Fibroblast of lung (primary cell): ENCODE measurements around the gene PKDCC. TPM values are rescaled to one million over a fixed set of nuclear protein-coding genes. Genes with fewer than 3 reads are reported as not detected.

Experiments used
- DNase-seq, 2 donors: peaks; one replicate each; pipeline versions ENCODE4 v3.0.0 to v3.0.0-alpha.2; 2010; ENCODE audit warnings: low read depth in 2 of 2
- H2AFZ ChIP-seq: 2 replicates; pipeline ENCODE4 v1.5.1; 2012; ENCODE audit warnings: low read length, control low read depth, inconsistent platforms
- H3K27ac ChIP-seq: 2 replicates; pipeline ENCODE4 v1.5.1; 2011; ENCODE audit warnings: low read length, control low read depth; ENCODE audit not compliant: insufficient read depth
- H3K27me3 ChIP-seq: 2 replicates; pipeline ENCODE4 v1.5.1; 2011; ENCODE audit warnings: mild to moderate bottlenecking, low read length; ENCODE audit not compliant: control insufficient read depth, insufficient read depth
- H3K36me3 ChIP-seq: 2 replicates; pipeline ENCODE4 v1.5.1; 2011; ENCODE audit warnings: low read length; ENCODE audit not compliant: control insufficient read depth, insufficient read depth
- H3K4me1 ChIP-seq: 2 replicates; pipeline ENCODE4 v1.5.1; 2011; ENCODE audit warnings: low read length; ENCODE audit not compliant: control insufficient read depth, insufficient read depth; ENCODE audit errors: extremely low read depth
- H3K4me2 ChIP-seq: 2 replicates; pipeline ENCODE4 v1.5.1; 2011; ENCODE audit warnings: low read length, control low read depth; ENCODE audit not compliant: insufficient read depth; ENCODE audit errors: extremely low read depth
- H3K4me3 ChIP-seq, 4 experiments: fragments of 200-600 bp in 1 of 4; sonication (generic) in 1 of 4; replicated peaks in 1 of 4; 2 replicates each; pipeline ENCODE4 v1.5.1; 2011 to 2016; ENCODE audit warnings: low read length in 4 of 4, low read depth in 3 of 4, mild to moderate bottlenecking in 3 of 4, control low read depth in 2 of 4, inconsistent platforms in 1 of 4, mixed read lengths in 1 of 4; ENCODE audit not compliant: insufficient read depth in 1 of 4; ENCODE audit errors: control extremely low read depth in 1 of 4
- H3K79me2 ChIP-seq: 2 replicates; pipeline ENCODE4 v1.5.1; 2012; ENCODE audit warnings: mild to moderate bottlenecking, low read length, inconsistent platforms; ENCODE audit not compliant: control insufficient read depth, insufficient read depth
- H3K9ac ChIP-seq: 2 replicates; pipeline ENCODE4 v1.5.1; 2011; ENCODE audit warnings: mild to moderate bottlenecking, low read length, control low read depth; ENCODE audit not compliant: insufficient read depth
- H3K9me3 ChIP-seq: 2 replicates; pipeline ENCODE4 v1.5.1; 2012; ENCODE audit warnings: low read depth, low read length; ENCODE audit not compliant: control insufficient read depth, insufficient read depth
- H4K20me1 ChIP-seq: 2 replicates; pipeline ENCODE4 v1.5.1; 2011; ENCODE audit warnings: low read length; ENCODE audit not compliant: control insufficient read depth, insufficient read depth; ENCODE audit errors: extremely low read depth
- CTCF ChIP-seq, 2 donors: IDR thresholded peaks in 1 of 2; conservative IDR thresholded peaks in 1 of 2; 1 replicate in 1 of 2; 2 replicates in 1 of 2; pipeline ENCODE4 v1.5.1; 2011 to 2012; ENCODE audit warnings: low read length in 2 of 2, control low read depth in 1 of 2, inconsistent platforms in 1 of 2, low read depth in 1 of 2, mild to moderate bottlenecking in 1 of 2
- EZH2 ChIP-seq: IDR thresholded peaks from 2 replicates; pipeline ENCODE4 v1.5.1; 2012; ENCODE audit warnings: low read length, control low read depth, mild to moderate bottlenecking; ENCODE audit errors: missing control alignments
- polyA plus RNA-seq, 2 donors: library from polyadenylated mRNA; depleted of rRNA in 1 of 2; stranded (reverse) in 1 of 2; unstranded in 1 of 2; fragments of >200 nt; gene quantifications; 2 replicates each; pipeline ENCODE4 v1.2.1, GENCODE V29; 2011 to 2012; ENCODE audit warnings: missing spikeins in 1 of 2
- total RNA-seq: library from RNA; depleted of rRNA; stranded (reverse); fragments of >200 nt; gene quantifications from 2 replicates; pipeline ENCODE4 v1.2.1, GENCODE V29; 2014

PKDCC gene
- total and polyA plus RNA-seq, 2 donors (not counting 1 experiment from before 2014, with no cell fraction given): 48.4 to 63.9 TPM

GRCh38 chr2:42102591-42103450, 55.0 kb downstream of the PKDCC start:
- no peaks in the 10 kb centered on the region for H4K20me1 ChIP-seq
- no peaks in the 10 kb centered on the region for H3K27me3 ChIP-seq
- H2AFZ ChIP-seq: no peak overlapping the region
- H3K36me3 ChIP-seq: no peaks in the 10 kb centered on the region
- TF ChIP-seq CTCF (conservative IDR thresholded peaks at IDR 0.05 in 1 of 2, IDR thresholded peaks at IDR 0.05 in 1 of 2; ENCODE audit: low read depth in 1 of 2, low read length in 2 of 2) (no peak), EZH2 (no peak)
- H3K4me1 ChIP-seq: peaks cover 14% of the 10 kb centered on the region
- no peak overlapping the region for H3K4me3 ChIP-seq
- no peak overlapping the region for H3K27ac ChIP-seq
- peak in 1 of 2 donors; percentile 60 for DNase-seq
- H3K9me3 ChIP-seq: no peaks in the 10 kb centered on the region
- H3K9ac ChIP-seq: no peak overlapping the region
- no peak overlapping the region for H3K4me2 ChIP-seq
- no peaks in the 10 kb centered on the region for H3K79me2 ChIP-seq

DNA sequence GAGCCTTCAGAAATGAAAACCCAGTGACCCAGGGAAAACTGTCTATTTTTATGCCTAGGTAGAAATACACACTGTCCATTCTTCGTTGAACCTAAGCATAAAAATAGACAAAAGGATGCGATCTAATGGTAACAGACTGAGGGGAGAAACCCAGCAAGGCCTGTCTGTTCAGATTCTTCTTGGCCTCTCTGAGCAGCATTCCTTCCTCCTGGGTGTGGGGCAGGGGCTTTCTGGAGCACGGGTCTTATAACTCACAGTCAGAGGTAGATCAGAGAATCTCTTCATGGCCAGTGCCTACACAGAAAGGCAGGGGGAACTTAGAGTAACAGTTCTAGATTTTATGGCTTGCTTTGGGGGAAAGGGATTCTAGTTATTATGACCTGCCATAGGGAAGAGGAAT, 56.0 kb downstream of the PKDCC start:
- Histone ChIP-seq H3K4me2 (no peak overlapping the region), H3K4me3 (no peak overlapping the region), H3K9me3 (no peaks in the 10 kb centered on the region), H3K4me1 (peaks cover 9% of the 10 kb centered on the region), H4K20me1 (no peaks in the 10 kb centered on the region), H2AFZ (no peak overlapping the region), H3K27ac (no peak overlapping the region), H3K79me2 (no peaks in the 10 kb centered on the region), H3K9ac (no peak overlapping the region), H3K27me3 (no peaks in the 10 kb centered on the region), H3K36me3 (no peaks in the 10 kb centered on the region)
- no peak for DNase-seq
- TF ChIP-seq EZH2 (no peak), CTCF (conservative IDR thresholded peaks at IDR 0.05 in 1 of 2, IDR thresholded peaks at IDR 0.05 in 1 of 2; ENCODE audit: low read depth in 1 of 2, low read length in 2 of 2) (no peak)

GRCh38 chr2:42104621-42105020, 56.8 kb downstream of the PKDCC start:
- Histone ChIP-seq H3K9ac (no peak overlapping the region), H3K9me3 (no peaks in the 10 kb centered on the region), H2AFZ (no peak overlapping the region), H3K4me2 (no peak overlapping the region), H3K27ac (no peak overlapping the region), H3K27me3 (no peaks in the 10 kb centered on the region), H3K4me3 (no peak overlapping the region), H4K20me1 (no peaks in the 10 kb centered on the region), H3K4me1 (peaks cover 5% of the 10 kb centered on the region), H3K79me2 (no peaks in the 10 kb centered on the region), H3K36me3 (no peaks in the 10 kb centered on the region)
- no peak for DNase-seq
- no peak for TF ChIP-seq CTCF (conservative IDR thresholded peaks at IDR 0.05 in 1 of 2, IDR thresholded peaks at IDR 0.05 in 1 of 2; ENCODE audit: low read depth in 1 of 2, low read length in 2 of 2)
- TF ChIP-seq EZH2: no peak
